Body of pancreas (tissue), 4 donors: Measurements from ENCODE around the gene LDHAL6A.

ENCODE experiments used
- POLR2A ChIP-seq, 3 donors: fragments of 450-650 bp; IDR thresholded peaks; one replicate each; pipeline ENCODE4 v1.6.1; 2016; ENCODE audit warnings: antibody characterized with exemption in 3 of 3, mild to moderate bottlenecking in 2 of 3
- TF ChIP-seq, protein P1 (sequence below), 7 experiments: fragments of 450-650 bp in 4 of 7; fragments of 200-600 bp in 3 of 7; sonication (generic) in 3 of 7; IDR thresholded peaks; one replicate each; pipeline ENCODE4 v1.5.1; 2016 to 2019; ENCODE audit warnings: antibody characterized with exemption in 7 of 7

DNA sequence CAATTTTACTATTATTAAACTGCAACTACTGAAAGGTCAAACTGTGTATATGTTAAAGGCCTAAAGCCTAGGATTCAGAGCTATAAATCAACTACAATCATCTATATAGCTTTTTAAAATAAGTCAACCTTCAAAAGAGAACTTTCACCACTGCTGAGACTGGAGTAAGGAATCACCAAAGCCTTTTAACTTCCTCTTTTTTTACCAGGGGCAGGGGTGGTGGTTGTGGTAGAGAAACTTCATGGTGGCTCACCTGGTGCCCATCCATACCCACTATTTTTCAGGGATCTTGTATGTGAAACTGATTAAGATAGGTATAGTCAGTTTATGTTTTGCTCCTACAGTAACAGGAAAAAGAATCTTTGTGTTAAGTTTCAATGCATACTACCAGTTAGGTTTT lies 39.6 kb downstream of the LDHAL6A start:
- TF ChIP-seq, protein P1, sequence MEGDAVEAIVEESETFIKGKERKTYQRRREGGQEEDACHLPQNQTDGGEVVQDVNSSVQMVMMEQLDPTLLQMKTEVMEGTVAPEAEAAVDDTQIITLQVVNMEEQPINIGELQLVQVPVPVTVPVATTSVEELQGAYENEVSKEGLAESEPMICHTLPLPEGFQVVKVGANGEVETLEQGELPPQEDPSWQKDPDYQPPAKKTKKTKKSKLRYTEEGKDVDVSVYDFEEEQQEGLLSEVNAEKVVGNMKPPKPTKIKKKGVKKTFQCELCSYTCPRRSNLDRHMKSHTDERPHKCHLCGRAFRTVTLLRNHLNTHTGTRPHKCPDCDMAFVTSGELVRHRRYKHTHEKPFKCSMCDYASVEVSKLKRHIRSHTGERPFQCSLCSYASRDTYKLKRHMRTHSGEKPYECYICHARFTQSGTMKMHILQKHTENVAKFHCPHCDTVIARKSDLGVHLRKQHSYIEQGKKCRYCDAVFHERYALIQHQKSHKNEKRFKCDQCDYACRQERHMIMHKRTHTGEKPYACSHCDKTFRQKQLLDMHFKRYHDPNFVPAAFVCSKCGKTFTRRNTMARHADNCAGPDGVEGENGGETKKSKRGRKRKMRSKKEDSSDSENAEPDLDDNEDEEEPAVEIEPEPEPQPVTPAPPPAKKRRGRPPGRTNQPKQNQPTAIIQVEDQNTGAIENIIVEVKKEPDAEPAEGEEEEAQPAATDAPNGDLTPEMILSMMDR (IDR thresholded peaks at IDR 0.05): no peak
- no peak for TF ChIP-seq POLR2A (IDR thresholded peaks at IDR 0.05)
